HEK293T (cell line): ENCODE measurements around the gene SLITRK1.

Source experiments
- ARNT ChIP-seq: fragments of 450-650 bp; IDR thresholded peaks from 2 replicates; pipeline ENCODE4 v1.6.1; 2017; ENCODE audit warnings: mild to moderate bottlenecking
- FOXA1 ChIP-seq: fragments of 450-650 bp; IDR thresholded peaks from 2 replicates; pipeline ENCODE4 v1.6.1; 2016; ENCODE audit warnings: mild to moderate bottlenecking
- FOXM1 ChIP-seq: fragments of 450-650 bp; IDR thresholded peaks from 2 replicates; pipeline ENCODE4 v1.6.1; 2017; ENCODE audit warnings: mild to moderate bottlenecking, borderline replicate concordance
- L3MBTL2 ChIP-seq: fragments of 450-650 bp; conservative IDR thresholded peaks from 2 replicates; pipeline ENCODE4 v1.6.1; 2016; ENCODE audit warnings: mild to moderate bottlenecking
- LEF1 ChIP-seq: fragments of 450-650 bp; IDR thresholded peaks from 2 replicates; pipeline ENCODE4 v1.6.1; 2017; ENCODE audit warnings: mild to moderate bottlenecking, borderline replicate concordance
- SP1 ChIP-seq: fragments of 450-650 bp; IDR thresholded peaks from 2 replicates; pipeline ENCODE4 v1.6.1; 2017
- SUZ12 ChIP-seq: fragments of 450-650 bp; IDR thresholded peaks from 2 replicates; pipeline ENCODE4 v1.6.1; 2016; ENCODE audit warnings: mild to moderate bottlenecking
- TARDBP ChIP-seq: fragments of 450-650 bp; IDR thresholded peaks from 2 replicates; pipeline ENCODE4 v1.6.1; 2016

GRCh38 chr13:83881140-83881684 is 1.1 kb downstream of the SLITRK1 start:
- no peak for TF ChIP-seq ARNT
- no peak for TF ChIP-seq LEF1
- TF ChIP-seq TARDBP: no peak
- TF ChIP-seq FOXA1: no peak
- TF ChIP-seq FOXM1: no peak
- no peak for TF ChIP-seq SP1
- no peak for TF ChIP-seq L3MBTL2
- no peak for TF ChIP-seq SUZ12
